PC-3 (cell line): ENCODE measurements around the gene PSORS1C2. TPM values are rescaled to one million over a fixed set of nuclear protein-coding genes. Genes with fewer than 3 reads are reported as not detected.

Experiments
- ATAC-seq: fragments of 200-7000 bp; cut with Tn5 transposase; 2 replicates; pipeline ENCODE4 v1.9.1; 2020; ENCODE audit warnings: mild to moderate bottlenecking, moderate library complexity
- BruUV-seq: library from RNA; stranded (reverse); fragments of 400-500 nt; replicated peaks from 2 replicates; lab custom pipeline; 2021; lab: Mats Ljungman, UMichigan
- CTCF ChIA-PET: fragments of 300-600 bp; sonication (Branson Sonifier 250); formaldehyde crosslinking; loops from one replicate; lab custom pipeline; 2022; ENCODE audit warnings: antibody characterized with exemption; lab: Charles Lee
- POLR2A ChIA-PET: fragments of 300-600 bp; sonication (Branson Sonifier 250); formaldehyde crosslinking; loops from one replicate; lab custom pipeline; 2022; ENCODE audit warnings: antibody characterized with exemption; ENCODE audit not compliant: unreplicated experiment; lab: Charles Lee
- DNase-seq: peaks from one replicate; pipeline ENCODE4 v3.0.0-alpha.2; 2015
- H2AFZ ChIP-seq: fragments of 300-600 bp; sonication (generic); 2 replicates; pipeline ENCODE4 v1.6.0; 2016; ENCODE audit warnings: antibody characterized with exemption, low read length
- H3F3A ChIP-seq: fragments of 300-600 bp; sonication (generic); one replicate; pipeline ENCODE4 v1.6.0; 2017; ENCODE audit warnings: antibody characterized with exemption, low read length, control low read depth, mild to moderate bottlenecking; ENCODE audit not compliant: unreplicated experiment
- H3K27ac ChIP-seq: fragments of 300-600 bp; sonication (generic); 2 replicates; pipeline ENCODE4 v1.5.1; 2016; ENCODE audit warnings: mild to moderate bottlenecking, low read length
- H3K27me3 ChIP-seq: fragments of 300-600 bp; sonication (generic); 2 replicates; pipeline ENCODE4 v1.6.1; 2016; ENCODE audit warnings: low read length, mixed read lengths
- H3K36me3 ChIP-seq: fragments of 300-600 bp; sonication (generic); 2 replicates; pipeline ENCODE4 v1.6.1; 2016; ENCODE audit warnings: low read depth, mixed run types, low read length, mixed read lengths
- H3K4me1 ChIP-seq: fragments of 300-600 bp; sonication (generic); 2 replicates; pipeline ENCODE4 v1.5.1; 2016; ENCODE audit warnings: low read length; ENCODE audit not compliant: insufficient read depth
- H3K4me2 ChIP-seq: fragments of 300-600 bp; sonication (generic); 2 replicates; pipeline ENCODE4 v1.6.0; 2016; ENCODE audit warnings: low read length
- H3K4me3 ChIP-seq: fragments of 300-600 bp; sonication (generic); 2 replicates; pipeline ENCODE4 v1.5.1; 2016; ENCODE audit warnings: mild to moderate bottlenecking, low read length, mixed read lengths
- H3K79me2 ChIP-seq: fragments of 300-600 bp; sonication (generic); 2 replicates; pipeline ENCODE4 v1.6.1; 2017; ENCODE audit warnings: low read length, mixed read lengths
- H3K9ac ChIP-seq: fragments of 300-600 bp; sonication (generic); 2 replicates; pipeline ENCODE4 v1.6.0; 2016; ENCODE audit warnings: mild to moderate bottlenecking, low read length
- H3K9me2 ChIP-seq: fragments of 300-600 bp; sonication (generic); replicated peaks from 2 replicates; pipeline ENCODE4 v1.6.1; 2016; ENCODE audit warnings: mixed run types, low read length, mixed read lengths
- H3K9me3 ChIP-seq: fragments of 300-600 bp; sonication (generic); 2 replicates; pipeline ENCODE4 v1.6.1; 2016; ENCODE audit warnings: low read length, mixed read lengths
- H4K20me1 ChIP-seq: fragments of 300-600 bp; sonication (generic); 2 replicates; pipeline ENCODE4 v1.6.1; 2016; ENCODE audit warnings: low read length, mixed read lengths
- EZH2 ChIP-seq: fragments of 300-600 bp; sonication (generic); IDR thresholded peaks from one replicate; pipeline ENCODE4 v1.6.1; 2017; ENCODE audit warnings: antibody characterized with exemption, mild to moderate bottlenecking, low read length; ENCODE audit not compliant: unreplicated experiment
- EZH2phosphoT487 ChIP-seq: fragments of 300-600 bp; sonication (generic); IDR thresholded peaks from 2 replicates; pipeline ENCODE4 v1.6.1; 2018; ENCODE audit warnings: mild to moderate bottlenecking, antibody characterized with exemption, low read length, borderline replicate concordance
- intact Hi-C: fragments of 100-400 bp; cut with micrococcal nuclease; formaldehyde crosslinking; loops from 2 replicates; pipeline ENCODE4 v1.9.0; 2023
- total RNA-seq: library from RNA; depleted of rRNA; stranded (reverse); fragments of >200 nt; gene quantifications from 2 replicates; pipeline ENCODE4 v1.2.3, GENCODE V29; 2014
- TF ChIP-seq, protein P1 (sequence below): fragments of 300-600 bp; sonication (generic); conservative IDR thresholded peaks from 2 replicates; pipeline ENCODE4 v1.5.1; 2017; ENCODE audit warnings: antibody characterized with exemption, low read depth, mild to moderate bottlenecking, low read length

The PSORS1C2 gene
- total RNA-seq, 1 experiment from 2014 or later = not detected

- BruUV-seq = no TSS peak
- H3K9me2 ChIP-seq = no peaks in the 10 kb centered on the region
- H3K4me1 ChIP-seq = peaks cover 21% of the 10 kb centered on the region
- H3K27me3 ChIP-seq = no peaks in the 10 kb centered on the region
- H3K79me2 ChIP-seq = no peaks in the 10 kb centered on the region
- ChIA-PET POLR2A (no interaction called here), CTCF (no interaction called here)
- H3F3A ChIP-seq = no peaks in the 10 kb centered on the region
- peak overlapping the region; percentile 47 for H3K4me2 ChIP-seq
- TF ChIP-seq, protein P1, sequence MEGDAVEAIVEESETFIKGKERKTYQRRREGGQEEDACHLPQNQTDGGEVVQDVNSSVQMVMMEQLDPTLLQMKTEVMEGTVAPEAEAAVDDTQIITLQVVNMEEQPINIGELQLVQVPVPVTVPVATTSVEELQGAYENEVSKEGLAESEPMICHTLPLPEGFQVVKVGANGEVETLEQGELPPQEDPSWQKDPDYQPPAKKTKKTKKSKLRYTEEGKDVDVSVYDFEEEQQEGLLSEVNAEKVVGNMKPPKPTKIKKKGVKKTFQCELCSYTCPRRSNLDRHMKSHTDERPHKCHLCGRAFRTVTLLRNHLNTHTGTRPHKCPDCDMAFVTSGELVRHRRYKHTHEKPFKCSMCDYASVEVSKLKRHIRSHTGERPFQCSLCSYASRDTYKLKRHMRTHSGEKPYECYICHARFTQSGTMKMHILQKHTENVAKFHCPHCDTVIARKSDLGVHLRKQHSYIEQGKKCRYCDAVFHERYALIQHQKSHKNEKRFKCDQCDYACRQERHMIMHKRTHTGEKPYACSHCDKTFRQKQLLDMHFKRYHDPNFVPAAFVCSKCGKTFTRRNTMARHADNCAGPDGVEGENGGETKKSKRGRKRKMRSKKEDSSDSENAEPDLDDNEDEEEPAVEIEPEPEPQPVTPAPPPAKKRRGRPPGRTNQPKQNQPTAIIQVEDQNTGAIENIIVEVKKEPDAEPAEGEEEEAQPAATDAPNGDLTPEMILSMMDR = no peak
- TF ChIP-seq EZH2 (no peak), EZH2phosphoT487 (no peak)
- no peaks in the 10 kb centered on the region for H3K36me3 ChIP-seq
- H4K20me1 ChIP-seq = no peaks in the 10 kb centered on the region
- intact Hi-C loops = loop anchor here (1.0 kb wide), 1 partner anchor 21 kb away; no protein-coding TSS in a partner anchor
- H2AFZ ChIP-seq = peak overlapping the region; percentile 67
- peak; percentile 83 for DNase-seq
- peak overlapping the region; percentile 21; the same call in 1 of the 2 replicates for H3K9ac ChIP-seq
- peak overlapping the region; percentile 72 for H3K27ac ChIP-seq
- peak; percentile 91 for ATAC-seq
- H3K9me3 ChIP-seq = no peaks in the 10 kb centered on the region
- no peak overlapping the region for H3K4me3 ChIP-seq
Measured at GRCh38 chr6:31094389-31094881, 44.4 kb downstream of the PSORS1C2 start.

DNA sequence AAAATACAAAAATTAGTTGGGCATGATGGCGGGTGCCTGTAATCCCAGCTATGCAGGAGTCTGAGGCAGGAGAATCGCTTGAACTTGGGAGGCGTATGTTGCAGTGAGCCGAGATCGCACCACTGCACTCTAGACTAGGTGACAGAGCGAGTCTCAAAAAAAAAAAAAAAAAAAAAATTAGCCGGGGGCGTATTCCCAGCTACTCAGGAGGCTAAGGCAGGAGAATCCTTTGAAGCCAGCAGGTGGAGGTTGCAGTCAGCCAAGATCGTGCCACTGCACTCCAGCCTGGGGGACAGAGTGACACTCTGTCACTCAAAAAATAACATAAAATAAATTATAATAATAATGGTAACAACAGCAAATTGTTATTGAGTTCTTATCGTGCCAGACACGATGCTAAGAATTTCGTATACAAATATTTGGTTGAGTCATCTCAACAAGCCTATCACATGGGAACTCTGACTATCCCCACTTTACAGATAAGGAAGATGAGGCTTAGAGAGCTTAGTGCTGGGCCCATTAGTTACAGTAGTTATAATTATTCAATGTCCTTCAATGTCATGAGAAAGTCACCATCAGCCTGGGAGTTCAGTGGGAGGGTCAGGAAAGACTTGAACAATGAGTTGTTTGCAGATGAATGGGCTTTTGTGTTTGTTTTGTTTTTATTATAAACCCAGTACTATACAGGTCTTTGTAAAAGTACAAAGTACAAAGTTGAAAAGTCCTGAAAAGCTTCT, 45.9 kb downstream of the PSORS1C2 start:
- Histone ChIP-seq H3K4me1 (peaks cover 21% of the 10 kb centered on the region), H3K36me3 (no peaks in the 10 kb centered on the region), H3F3A (no peaks in the 10 kb centered on the region), H3K4me3 (no peak overlapping the region), H3K4me2 (no peak overlapping the region), H3K79me2 (no peaks in the 10 kb centered on the region), H3K9ac (no peak overlapping the region), H4K20me1 (no peaks in the 10 kb centered on the region), H3K9me3 (no peaks in the 10 kb centered on the region), H3K27me3 (no peaks in the 10 kb centered on the region), H2AFZ (no peak overlapping the region), H3K27ac (no peak overlapping the region), H3K9me2 (no peaks in the 10 kb centered on the region)
- DNase-seq (peak; percentile 21), ATAC-seq (no peak; the same call in 1 of the 2 replicates)
- BruUV-seq = no TSS peak
- intact Hi-C loops = no loop called here
- TF ChIP-seq EZH2 (no peak), EZH2phosphoT487 (no peak)
- TF ChIP-seq, protein P1 = no peak
- CTCF ChIA-PET = interaction anchor here (0.5 to 0.9 kb wide), 2 partner anchors 30 to 33 kb away, joined by 3 to 7 read pairs; no protein-coding TSS in a partner anchor
- POLR2A ChIA-PET = interaction anchor here (0.6 kb wide), 1 partner anchor 14 kb away, joined by 3 read pairs; no protein-coding TSS in a partner anchor

DNA sequence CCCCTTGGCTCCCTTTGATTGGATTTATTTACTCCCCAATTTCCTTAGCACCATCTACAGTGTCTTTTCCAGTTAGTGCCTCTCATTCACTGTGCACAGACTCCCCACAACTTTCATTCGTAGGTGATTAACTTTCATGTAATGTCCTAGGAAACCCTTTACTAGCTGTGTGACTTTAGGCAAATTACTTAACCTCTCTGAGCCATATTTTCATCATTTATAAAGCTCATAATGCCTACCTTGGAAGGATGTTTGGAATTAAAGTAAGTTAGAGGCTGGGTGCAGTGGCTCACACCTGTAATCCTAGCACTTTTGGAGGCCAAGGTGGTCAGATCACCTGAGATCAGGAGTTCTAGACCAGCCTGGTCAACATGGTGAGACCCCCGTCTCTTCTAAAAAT, 46.6 kb downstream of the PSORS1C2 start:
- no peaks in the 10 kb centered on the region for H3K79me2 ChIP-seq
- H3K4me1 ChIP-seq = peaks cover 23% of the 10 kb centered on the region
- no peak overlapping the region for H3K9ac ChIP-seq
- H3F3A ChIP-seq = no peaks in the 10 kb centered on the region
- DNase-seq (no peak), ATAC-seq (no peak)
- intact Hi-C loops = no loop called here
- no peaks in the 10 kb centered on the region for H3K9me2 ChIP-seq
- no peak overlapping the region for H2AFZ ChIP-seq
- no peak overlapping the region for H3K4me3 ChIP-seq
- no peaks in the 10 kb centered on the region for H3K9me3 ChIP-seq
- H3K36me3 ChIP-seq = no peaks in the 10 kb centered on the region
- H3K27me3 ChIP-seq = no peaks in the 10 kb centered on the region
- ChIA-PET POLR2A (no interaction called here), CTCF (interaction anchor here (0.5 kb wide), 1 partner anchor 31 kb away, joined by 3 read pairs; no protein-coding TSS in a partner anchor)
- TF ChIP-seq EZH2 = no peak
- TF ChIP-seq EZH2phosphoT487 = no peak
- TF ChIP-seq, protein P1 = no peak
- no TSS peak for BruUV-seq
- H4K20me1 ChIP-seq = no peaks in the 10 kb centered on the region
- H3K27ac ChIP-seq = no peak overlapping the region
- H3K4me2 ChIP-seq = no peak overlapping the region
